OCI-LY1 (cell line): ENCODE measurements around the gene PPP1R1C.

ENCODE experiments used
- CTCF ChIP-seq: fragments of 200-600 bp; sonication (generic), shearing (Covaris generic); IDR thresholded peaks from 2 replicates; pipeline ENCODE4 v1.5.1; 2017; ENCODE audit warnings: mild to moderate bottlenecking, antibody characterized with exemption, low read length, moderate library complexity, mixed read lengths
- EZH2 ChIP-seq: fragments of 200-600 bp; sonication (generic), shearing (Covaris generic); IDR thresholded peaks from 2 replicates; pipeline ENCODE4 v1.8.0; 2017; ENCODE audit warnings: borderline replicate concordance, mixed run types, mild to moderate bottlenecking, antibody characterized with exemption, low read length, moderate library complexity, mixed read lengths

- TF ChIP-seq EZH2: no peak
- no peak for TF ChIP-seq CTCF
Measured at GRCh38 chr2:182031956-182032355, 46.3 kb downstream of the PPP1R1C start.
